ENCODE measurements around the gene SMIM9. TPM values are rescaled to one million over a fixed set of nuclear protein-coding genes. Genes with fewer than 3 reads are reported as not detected.
"Not testable (repeated sequence)": the region's sequence is repeated elsewhere in the genome, so short reads cannot be mapped to it uniquely, and the experiment has no call there.

The SMIM9 gene
- total RNA-seq, 2 donors from 2014 or later: not detected

DNA sequence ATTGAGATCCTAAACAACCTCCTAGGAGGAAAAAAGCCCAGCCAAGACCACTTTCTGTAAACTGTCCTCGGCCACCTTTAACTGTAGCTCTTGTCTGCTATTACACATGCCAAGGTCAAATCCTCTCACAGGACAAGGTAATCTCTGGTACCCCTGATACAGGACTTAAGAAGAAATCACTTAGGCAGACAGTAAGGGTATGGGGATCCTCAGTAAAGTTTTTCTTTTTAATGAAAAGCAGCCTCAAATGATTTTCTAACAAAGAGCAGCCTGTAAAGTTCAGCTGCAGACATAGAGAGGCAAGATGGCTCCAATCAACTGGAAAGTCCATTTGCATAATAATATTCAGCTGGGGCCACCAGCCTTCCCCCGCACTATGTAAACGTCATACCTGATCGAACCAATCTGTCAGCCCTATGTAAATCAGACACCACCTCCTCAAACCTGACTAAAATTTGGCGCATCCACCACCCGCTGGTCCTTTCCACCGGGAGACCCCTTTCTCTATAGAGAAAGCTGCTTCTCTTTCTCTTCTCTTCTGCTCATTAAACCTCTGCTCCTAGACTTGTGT is 14.6 kb downstream of the SMIM9 start:
- no peaks in the 10 kb centered on the region for H3K9me3 ChIP-seq
- no peaks in the 10 kb centered on the region for H3K27me3 ChIP-seq (replicated peaks; ENCODE audit: insufficient read depth)
- no peak overlapping the region for H3K27ac ChIP-seq
- TF ChIP-seq POLR2AphosphoS5 (IDR thresholded peaks at IDR 0.05) (no peak), POLR2A (IDR thresholded peaks at IDR 0.05) (no peak), CTCF (IDR thresholded peaks at IDR 0.05) (no peak)
- WGBS: 82% methylated on average over 7 of the region's 7 CpGs
- DNase-seq (ENCODE audit: low spot score): no peak
- H3K36me3 ChIP-seq: no peaks in the 10 kb centered on the region
- no peak overlapping the region for H3K4me3 ChIP-seq
- intact Hi-C loops (cut with DNase I): no loop called here
- H3K4me1 ChIP-seq (replicated peaks): no peaks in the 10 kb centered on the region

- no peak for DNase-seq (ENCODE audit: low spot score)
- TF ChIP-seq POLR2A (IDR thresholded peaks at IDR 0.05) (no peak), CTCF (IDR thresholded peaks at IDR 0.05) (no peak), POLR2AphosphoS5 (IDR thresholded peaks at IDR 0.05) (no peak)
- intact Hi-C loops (cut with DNase I): no loop called here
- Histone ChIP-seq H3K4me1 (replicated peaks) (no peaks in the 10 kb centered on the region), H3K4me3 (no peak overlapping the region), H3K36me3 (no peaks in the 10 kb centered on the region), H3K27ac (no peak overlapping the region), H3K27me3 (replicated peaks; ENCODE audit: insufficient read depth) (no peaks in the 10 kb centered on the region), H3K9me3 (no peaks in the 10 kb centered on the region)
- WGBS: 61% methylated on average over 11 of the region's 11 CpGs
These were observed 15.3 kb downstream of the SMIM9 start for GRCh38 chrX:154818916-154819770.

DNA sequence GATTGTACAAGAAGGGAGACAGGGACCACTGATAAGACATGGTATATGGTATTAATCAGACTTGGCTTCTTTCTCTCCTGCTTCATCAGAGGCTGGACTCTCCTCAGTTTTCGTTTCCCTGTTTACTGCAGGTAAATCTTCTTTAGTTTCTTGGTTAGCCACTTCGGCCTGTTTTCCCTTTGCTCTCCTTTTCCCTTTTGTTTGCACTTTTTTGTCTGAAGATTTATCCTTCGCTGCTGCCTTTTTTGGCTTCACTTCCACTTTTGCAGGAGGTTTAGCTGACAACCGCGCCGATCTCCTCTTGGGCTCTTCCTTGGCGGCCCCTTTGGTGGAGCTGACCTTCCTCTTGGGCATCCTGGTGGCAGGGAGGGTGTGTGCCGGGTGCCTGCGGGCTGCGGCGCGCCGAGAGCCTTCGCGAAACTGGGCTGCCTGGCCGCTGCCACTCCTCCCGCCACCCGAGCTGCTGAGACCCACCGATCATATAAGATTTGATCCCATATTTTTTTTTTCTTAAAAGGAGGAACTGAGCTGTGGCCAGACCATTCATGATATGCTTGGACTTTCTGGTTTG is 17.3 kb downstream of the SMIM9 start:
- H3K27ac ChIP-seq; DNase-seq (ENCODE audit: low spot score); H3K27me3 ChIP-seq (replicated peaks; ENCODE audit: insufficient read depth); H3K4me1 ChIP-seq (replicated peaks); intact Hi-C loops (cut with DNase I); H3K9me3 ChIP-seq; H3K36me3 ChIP-seq; H3K4me3 ChIP-seq: not testable (repeated sequence)
- WGBS: 92% methylated on average over 10 of the region's 19 CpGs

- H3K27ac ChIP-seq; H3K4me3 ChIP-seq; intact Hi-C loops (cut with DNase I); H3K27me3 ChIP-seq (replicated peaks; ENCODE audit: insufficient read depth); H3K36me3 ChIP-seq; H3K4me1 ChIP-seq (replicated peaks); H3K9me3 ChIP-seq; DNase-seq (ENCODE audit: low spot score): not testable (repeated sequence)
- WGBS: 86% methylated on average over 4 of the region's 4 CpGs
These were observed 18.1 kb downstream of the SMIM9 start for GRCh38 chrX:154816326-154816898.

GRCh38 chrX:154815274-154815818 is 19.1 kb downstream of the SMIM9 start:
- H3K4me3 ChIP-seq: no peak overlapping the region
- DNase-seq (ENCODE audit: low spot score): no peak
- TF ChIP-seq POLR2AphosphoS5 (IDR thresholded peaks at IDR 0.05): no peak
- TF ChIP-seq CTCF (IDR thresholded peaks at IDR 0.05): no peak
- TF ChIP-seq POLR2A (IDR thresholded peaks at IDR 0.05): no peak
- H3K27ac ChIP-seq: no peak overlapping the region
- WGBS: 34% methylated on average over 5 of the region's 5 CpGs
- no peaks in the 10 kb centered on the region for H3K36me3 ChIP-seq
- no peaks in the 10 kb centered on the region for H3K27me3 ChIP-seq (replicated peaks; ENCODE audit: insufficient read depth)
- intact Hi-C loops (cut with DNase I): no loop called here
- no peaks in the 10 kb centered on the region for H3K9me3 ChIP-seq
- no peaks in the 10 kb centered on the region for H3K4me1 ChIP-seq (replicated peaks)

Data from prostate gland (tissue), 2 donors.